GM18520 (cell line): ENCODE measurements around the gene DNAJC18.
A peak's percentile ranks its signal among the peaks of the same experiment; 100 is the strongest.
"Not testable (repeated sequence)": the region's sequence is repeated elsewhere in the genome, so short reads cannot be mapped to it uniquely, and the experiment has no call there.

Experiments
- ATAC-seq: cut with Tn5 transposase; IDR thresholded peaks from one replicate; pipeline ENCODE4 v1.9.1; 2021; ENCODE audit not compliant: unreplicated experiment

Gene DNAJC18

GRCh38 chr5:139431706-139432105 is 7.6 kb downstream of the DNAJC18 start:
- no peak for ATAC-seq

GRCh38 chr5:139430015-139430414 is 9.3 kb downstream of the DNAJC18 start:
- ATAC-seq, result no peak

- ATAC-seq, result no peak
Observed at GRCh38 chr5:139426203-139426885, 13.0 kb downstream of the DNAJC18 start.

GRCh38 chr5:139425497-139425896 is 13.8 kb downstream of the DNAJC18 start:
- ATAC-seq, result no peak

GRCh38 chr5:139422307-139422893 is 16.9 kb downstream of the DNAJC18 start:
- peak; percentile 65 for ATAC-seq

- ATAC-seq, result no peak
Observed at GRCh38 chr5:139419226-139420192, 19.8 kb downstream of the DNAJC18 start.

- ATAC-seq, result no peak
Observed at GRCh38 chr5:139418793-139419192, 20.5 kb downstream of the DNAJC18 start.

GRCh38 chr5:139417214-139417613 is 22.1 kb downstream of the DNAJC18 start:
- no peak for ATAC-seq

- no peak for ATAC-seq
Observed at GRCh38 chr5:139416651-139417050, 22.7 kb downstream of the DNAJC18 start.

GRCh38 chr5:139415869-139416268 is 23.5 kb downstream of the DNAJC18 start:
- ATAC-seq, result no peak

- ATAC-seq, result no peak
Observed at GRCh38 chr5:139415221-139415861, 24.0 kb downstream of the DNAJC18 start.

GRCh38 chr5:139414581-139415130 is 24.7 kb downstream of the DNAJC18 start:
- ATAC-seq, result no peak

GRCh38 chr5:139413963-139414362 is 25.4 kb downstream of the DNAJC18 start:
- no peak for ATAC-seq

- ATAC-seq, result no peak
Observed at GRCh38 chr5:139413153-139413552, 26.2 kb downstream of the DNAJC18 start.

GRCh38 chr5:139410993-139411828 is 28.1 kb downstream of the DNAJC18 start:
- ATAC-seq, result no peak

GRCh38 chr5:139410121-139410992 is 29.0 kb downstream of the DNAJC18 start:
- ATAC-seq, result no peak

- ATAC-seq, result not testable (repeated sequence)
Observed at GRCh38 chr5:139409116-139409515, 30.2 kb downstream of the DNAJC18 start.

GRCh38 chr5:139408191-139408590 is 31.1 kb downstream of the DNAJC18 start:
- no peak for ATAC-seq

GRCh38 chr5:139407517-139407916 is 31.8 kb downstream of the DNAJC18 start:
- ATAC-seq, result no peak
